ENCODE results near the gene FAM3B.
"Not testable (repeated sequence)": the region's sequence is repeated elsewhere in the genome, so short reads cannot be mapped to it uniquely, and the experiment has no call there.

FAM3B gene

DNA sequence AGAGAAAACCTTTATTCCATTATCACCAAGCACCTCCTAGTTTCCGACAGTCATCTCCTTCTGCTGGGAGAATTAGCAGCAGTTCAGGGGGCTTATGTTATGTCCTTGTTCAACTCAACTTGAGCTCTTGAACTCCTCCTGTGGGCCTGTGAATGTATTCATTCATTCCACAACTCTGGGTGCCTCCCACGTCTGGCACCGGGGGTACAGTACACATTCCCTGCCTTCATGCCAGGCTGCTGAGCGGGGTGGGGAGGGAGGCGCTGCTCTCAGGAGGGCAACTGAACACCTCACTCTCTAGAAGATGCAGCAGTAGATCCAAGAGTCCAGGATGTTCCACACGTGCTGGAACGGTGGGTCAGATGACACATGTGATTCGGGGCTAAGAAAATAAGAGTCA lies 40.9 kb downstream of the FAM3B start:
- DNase-seq = no peak

DNA sequence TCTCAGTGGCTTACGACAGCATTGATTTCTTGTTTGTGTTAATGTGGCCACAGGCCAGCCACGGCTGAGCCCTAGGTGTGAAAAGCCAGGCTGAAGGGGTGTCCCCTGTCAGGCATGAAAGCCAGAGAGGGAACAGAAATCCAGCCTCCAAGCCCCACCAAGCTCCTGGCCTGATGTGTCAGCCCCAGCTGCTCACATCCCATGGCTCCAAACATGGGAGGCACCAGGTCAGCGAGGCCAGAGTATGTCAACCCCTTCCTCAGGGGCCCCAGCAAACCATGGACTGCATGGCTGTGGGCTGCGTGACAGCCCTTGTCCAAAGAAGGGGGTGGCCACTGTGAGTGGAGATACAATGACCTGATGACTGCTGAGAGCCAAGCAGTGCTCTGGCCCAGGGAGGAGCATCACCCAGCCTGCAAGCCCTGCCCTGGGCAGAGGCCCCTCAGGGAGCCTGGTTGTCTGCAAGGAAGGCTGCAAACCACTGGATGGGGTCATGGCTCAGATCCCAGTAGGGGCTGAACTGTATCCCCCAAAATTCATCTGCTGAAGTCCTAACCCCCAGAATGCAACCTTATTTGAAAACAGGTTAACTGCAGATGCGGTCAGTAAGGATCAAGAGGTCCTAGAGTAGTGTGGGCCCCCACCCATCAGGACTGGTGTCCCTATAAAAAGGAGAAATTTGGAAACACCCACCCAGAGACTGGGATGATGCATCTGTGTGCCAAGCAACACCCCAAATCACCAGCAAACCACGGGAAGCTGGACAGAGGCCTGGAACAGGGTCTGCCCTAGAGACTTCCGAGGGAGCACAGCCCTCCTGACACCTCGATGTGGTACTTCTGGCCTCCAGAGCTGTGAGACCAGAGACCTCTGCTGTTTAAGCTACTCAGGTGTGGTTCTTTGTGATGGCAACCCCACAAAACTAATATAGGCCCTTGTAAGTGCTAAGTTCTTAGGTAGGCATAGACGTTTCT lies 41.9 kb downstream of the FAM3B start:
- DNase-seq = no peak

DNA sequence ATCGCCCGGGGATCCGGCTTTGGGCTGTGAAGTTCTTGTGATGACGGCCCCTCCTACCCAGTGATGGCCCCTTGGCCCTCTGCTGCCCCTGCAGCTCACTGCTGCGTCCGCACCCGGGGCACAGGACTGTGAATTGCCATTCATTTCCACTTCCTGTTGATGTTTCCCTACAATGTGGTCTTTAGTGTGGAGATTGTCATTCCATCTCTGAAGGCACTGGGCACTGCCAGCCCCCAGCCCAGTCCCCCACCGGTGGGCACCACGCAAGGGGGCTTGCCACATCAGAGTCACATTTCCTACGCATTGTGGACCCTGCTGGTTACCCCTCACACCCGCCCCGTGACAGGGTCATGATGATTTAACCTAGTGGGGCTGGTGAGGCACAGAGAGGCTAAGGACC lies 42.7 kb downstream of the FAM3B start:
- DNase-seq = no peak

DNA sequence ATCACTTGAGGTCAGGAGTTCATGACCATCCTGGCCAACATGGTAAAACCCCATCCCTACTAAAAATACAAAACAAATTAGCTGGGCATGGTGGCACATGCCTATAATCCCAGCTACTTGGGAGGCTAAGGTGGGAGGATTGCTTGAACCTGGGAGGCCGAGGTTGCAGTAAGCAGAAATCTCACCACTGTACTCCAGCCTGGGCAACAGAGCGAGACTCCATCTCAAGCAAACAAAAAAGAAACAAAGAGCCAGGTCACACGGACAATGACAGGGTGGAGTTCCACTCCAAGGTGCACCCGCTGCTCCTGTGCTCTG lies 43.1 kb downstream of the FAM3B start:
- DNase-seq = not testable (repeated sequence)

DNA sequence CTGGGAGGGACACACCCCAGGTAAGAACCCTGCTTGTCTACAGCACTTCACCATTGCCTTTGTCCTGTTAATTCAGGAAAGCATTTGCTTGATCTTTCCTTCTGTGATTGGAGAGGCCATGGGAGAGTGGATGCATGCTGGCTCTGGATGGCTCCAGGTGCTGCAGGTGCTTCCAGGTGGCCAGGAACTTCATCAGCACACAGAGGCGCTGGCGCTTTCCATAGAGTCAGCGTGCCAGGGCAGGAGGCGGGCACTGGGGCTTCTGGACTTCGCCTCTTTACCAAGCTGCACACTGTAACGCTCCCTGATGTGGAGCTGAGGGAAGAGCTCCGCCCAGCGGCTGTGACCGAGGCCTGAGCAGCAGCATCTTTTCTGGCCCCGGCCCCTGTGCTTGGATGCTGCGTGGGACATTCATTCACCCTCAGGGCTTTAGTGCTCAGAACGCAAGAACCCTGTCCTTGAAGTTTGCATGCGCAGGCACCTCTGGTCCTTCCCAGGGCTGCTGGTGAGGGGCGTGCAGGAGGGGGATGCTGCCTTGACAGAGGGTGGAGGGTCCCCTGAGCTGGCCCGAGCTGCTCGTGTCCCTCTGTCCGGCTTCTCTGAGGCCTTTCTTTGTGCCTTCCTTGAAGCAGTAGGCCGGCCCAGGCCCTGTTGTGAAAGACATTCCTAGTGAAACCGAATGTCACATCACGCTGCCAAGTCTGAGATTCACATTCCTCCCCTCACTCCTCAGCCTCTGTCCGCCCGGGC lies 43.6 kb downstream of the FAM3B start:
- DNase-seq = peak in 1 of 2 experiments; percentile 17

DNA sequence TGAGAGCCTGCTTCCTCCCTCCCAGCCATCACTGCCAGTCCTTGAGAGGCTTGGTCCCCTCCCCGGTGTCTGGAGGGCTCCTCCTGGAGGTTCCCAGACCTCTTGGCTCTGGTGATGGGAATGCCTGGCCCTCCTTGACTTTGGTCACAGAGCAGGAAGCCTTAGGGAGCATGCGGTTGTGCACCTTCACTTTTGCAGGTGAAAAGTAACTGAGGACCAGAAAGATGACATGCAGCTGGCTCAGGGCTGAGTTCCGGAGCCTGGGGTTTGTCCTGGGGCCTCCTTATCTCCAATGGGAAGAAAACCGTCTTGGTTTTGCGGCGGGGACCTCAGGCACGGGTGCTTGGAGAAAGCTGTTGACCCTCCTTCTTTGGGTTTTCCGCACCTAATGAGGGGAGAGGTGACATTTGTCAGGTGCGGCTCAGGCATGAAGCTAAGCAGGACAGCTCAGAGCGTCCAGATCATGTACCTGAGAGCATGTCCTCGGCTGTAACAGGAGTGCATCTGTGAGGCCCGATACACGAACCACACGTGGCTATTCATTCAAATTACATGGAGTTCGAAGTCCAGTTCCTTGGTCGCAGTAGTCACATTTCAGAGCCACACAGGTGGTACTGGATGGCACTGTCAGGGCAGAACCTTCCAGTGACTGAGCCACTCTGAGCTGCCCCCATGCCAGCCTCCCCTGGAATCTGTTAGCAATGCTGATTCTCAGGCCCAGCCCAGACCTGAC lies 44.6 kb downstream of the FAM3B start:
- no peak for DNase-seq

DNA sequence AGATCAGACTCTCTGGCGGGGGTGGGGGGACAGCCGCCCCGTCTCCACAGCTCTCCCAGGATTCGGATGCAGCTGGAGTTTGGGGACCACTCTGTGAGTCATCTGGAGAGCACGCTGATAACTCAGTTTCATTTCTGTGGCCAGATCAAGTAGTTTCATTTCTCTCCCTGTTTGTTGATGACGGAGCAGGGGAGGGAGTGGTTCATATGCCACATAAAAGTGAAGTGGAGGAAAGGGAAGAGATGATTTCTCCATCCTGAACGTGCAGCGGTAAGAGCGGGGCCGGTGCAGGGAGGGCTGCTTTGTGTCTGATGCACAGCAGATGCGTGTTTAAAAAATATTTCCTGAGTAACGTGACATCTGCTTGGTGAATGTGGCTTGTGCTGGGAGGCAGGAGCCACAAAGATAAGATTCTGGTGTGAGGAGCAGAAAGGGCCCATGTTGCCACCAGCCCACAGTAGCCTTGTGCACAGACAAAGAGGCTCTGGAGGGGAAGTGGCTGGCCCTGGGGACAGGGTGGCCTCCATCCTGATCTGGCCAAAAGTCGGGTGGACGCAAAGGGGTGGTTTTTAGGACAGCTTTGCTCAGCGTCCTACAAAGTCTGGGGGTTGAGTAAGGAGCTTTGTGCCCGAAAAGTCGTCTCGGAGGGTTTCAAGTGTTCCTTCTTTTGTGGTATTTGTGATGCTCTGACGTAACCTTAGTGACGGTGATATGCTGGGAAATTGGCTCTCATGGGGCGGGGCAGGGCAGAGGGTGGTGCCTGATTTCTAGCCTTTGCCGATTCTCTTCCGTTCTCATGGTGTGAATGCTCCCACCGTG lies 45.4 kb downstream of the FAM3B start, which contains the start of gene MX2:
TSS of gene MX2 (plus strand) at position 242 of the 819 bp plus-strand sequence. CDS start 14,880 bp downstream, outside the sequence.
- DNase-seq = no peak

DNA sequence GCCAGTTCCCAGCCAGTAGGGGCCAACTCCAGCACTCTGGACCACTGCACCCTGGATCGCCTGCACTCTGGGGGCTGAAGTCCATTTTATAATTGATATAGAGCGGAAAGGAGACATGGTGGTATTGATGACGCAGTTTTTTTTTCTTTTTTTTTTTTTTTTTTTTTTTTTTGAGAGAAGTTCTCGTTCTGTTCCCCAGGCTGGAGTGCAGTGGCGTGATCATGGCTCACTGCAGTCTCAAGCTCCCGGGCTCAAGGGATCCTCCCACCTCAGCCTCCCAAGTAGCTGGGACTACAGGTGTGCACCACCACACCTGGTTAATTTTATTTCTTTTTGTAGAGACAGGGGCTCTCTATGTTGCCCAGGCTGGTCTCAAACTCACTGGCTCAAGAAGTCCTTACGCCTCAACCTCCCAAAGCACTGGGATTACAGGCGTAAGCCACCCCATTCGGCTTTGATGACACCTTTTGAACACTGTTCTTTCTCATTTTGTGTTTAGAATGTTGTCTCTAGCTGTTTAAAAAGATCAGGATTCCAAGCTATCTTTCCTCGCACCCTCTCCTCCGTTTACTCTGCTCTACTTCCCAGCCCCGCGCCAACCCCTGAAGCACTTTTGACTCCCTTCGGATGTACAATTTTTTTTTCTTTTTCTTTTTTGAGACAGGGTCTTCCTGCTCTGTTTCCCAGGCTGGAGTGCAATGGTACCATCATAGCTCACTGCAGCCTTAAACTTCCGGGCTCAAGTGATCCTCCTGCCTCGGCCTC lies 46.2 kb downstream of the FAM3B start:
- DNase-seq = no peak

DNA sequence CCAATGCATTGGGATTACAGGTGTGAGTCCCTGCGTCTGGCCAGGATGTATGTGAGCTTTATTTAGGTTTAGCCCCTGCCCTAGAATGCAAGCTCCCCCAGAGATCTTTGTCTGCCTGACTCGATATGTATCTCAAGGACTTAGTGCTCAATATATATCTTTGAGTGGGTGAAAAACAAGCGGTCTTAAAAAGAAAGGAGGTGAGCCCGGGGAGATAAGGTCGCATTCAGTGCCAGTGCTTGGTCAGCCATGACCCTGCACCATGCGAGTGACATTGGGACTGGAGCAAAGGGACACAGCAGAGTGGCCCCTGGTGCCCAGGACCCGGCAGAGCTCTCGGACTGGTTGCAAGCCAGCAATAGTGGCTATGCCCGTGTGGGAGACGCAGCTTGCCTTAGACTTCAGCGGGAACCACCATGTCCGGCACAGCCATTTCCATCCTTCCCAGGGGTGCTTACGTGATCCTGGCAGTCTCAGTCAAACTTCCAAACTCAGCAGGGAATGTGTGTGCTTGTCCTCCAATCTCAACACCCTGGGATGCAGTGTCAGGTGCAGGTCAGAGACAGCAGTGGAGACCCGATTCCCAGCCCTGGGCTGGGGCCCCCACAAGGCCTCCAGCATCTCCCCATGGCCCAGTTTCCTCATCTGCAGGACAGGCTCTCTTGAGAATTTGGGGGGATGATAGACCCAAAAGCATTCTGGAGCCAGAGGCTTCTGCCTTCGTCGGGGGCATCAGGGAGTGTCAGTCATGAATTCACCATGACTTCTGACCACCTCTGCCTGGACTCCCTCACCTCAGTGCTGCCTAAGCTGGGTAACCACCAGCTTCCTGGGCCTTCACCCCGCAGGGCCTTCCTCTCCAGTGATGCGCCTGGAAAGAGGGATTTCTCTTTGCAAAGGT lies 47.0 kb downstream of the FAM3B start:
- no peak for DNase-seq

DNA sequence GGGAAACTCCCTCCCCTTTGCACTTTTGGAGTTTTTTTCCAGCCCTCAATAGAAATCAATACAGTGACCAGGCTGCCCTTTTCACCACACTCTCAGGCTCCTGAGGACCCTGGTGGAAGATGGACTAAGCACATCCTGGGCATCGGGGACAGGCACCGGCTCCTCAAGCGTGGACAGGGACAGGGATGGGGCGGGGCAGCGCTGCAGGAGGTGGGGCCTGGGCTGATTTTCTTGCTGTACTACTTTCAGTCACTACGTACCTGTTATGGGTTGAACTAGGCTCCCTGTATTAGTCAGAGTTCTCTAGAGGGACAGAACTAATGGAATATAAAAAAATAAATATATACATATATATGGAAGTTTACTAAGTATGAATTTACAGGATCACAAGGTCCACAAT lies 47.7 kb downstream of the FAM3B start:
- no peak for DNase-seq

DNA sequence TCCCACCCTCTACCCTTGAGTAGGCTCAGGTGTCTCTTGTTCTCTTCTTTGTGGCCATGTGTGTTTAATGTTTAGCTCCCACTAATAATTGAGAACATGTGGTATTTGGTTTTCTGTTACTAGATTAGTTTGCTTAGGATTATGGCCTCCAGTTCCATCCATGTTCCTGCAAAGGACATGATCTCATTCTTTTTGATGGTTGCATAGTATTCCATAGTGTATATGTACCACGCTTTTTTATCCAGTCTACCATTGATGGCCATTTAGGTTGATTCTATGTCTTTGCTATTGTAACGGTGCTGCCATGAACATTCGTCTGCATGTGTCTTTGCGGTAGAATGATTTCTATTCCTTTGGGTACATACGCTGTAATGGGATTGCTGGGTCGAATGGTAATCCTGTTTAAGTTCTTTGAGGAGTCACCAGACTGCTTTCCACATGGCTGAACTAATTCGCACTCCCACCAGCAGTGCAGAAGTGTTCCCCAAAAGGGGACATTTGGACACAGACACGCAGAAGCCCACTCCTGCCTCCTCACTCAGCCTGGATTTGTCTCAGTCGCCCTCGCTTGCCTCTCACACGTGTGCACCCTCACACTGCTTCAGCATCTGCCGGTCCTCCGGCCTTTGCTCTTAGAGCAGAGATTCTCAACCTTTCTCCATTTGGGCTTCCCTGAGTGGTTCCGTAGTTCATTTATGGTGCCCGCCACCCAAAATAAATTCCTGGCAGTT lies 48.9 kb downstream of the FAM3B start:
- no peak for DNase-seq

DNA sequence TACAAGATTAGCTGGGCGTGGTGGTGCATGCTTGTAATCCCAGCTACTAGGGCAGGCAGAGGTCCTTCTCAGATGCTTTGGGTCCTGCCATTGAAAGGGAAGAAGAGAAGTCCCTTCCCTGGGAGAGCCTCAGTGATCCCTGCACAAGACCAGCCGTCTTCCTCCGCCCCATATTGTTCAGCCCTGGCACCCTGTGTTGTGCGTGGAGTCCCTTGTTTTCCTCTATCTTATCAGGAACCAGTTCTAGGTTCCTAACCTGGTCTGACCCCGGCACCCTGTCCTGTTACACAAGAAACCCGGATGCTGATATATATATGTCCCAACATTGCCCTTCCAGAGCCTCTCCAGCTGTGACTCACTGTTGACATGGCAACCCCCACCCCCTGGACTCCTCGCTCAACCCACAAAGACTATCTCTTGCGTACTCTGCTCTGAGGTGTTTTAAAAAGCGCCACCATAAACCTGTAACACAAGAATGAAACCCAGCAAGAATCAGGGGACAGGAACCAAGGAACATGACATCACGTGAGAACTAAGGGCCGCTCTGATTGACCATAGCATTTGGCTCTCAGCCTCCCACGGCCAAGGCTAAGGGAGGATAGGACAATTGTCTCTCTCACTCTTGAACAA lies 50.0 kb downstream of the FAM3B start:
- DNase-seq = no peak

DNA sequence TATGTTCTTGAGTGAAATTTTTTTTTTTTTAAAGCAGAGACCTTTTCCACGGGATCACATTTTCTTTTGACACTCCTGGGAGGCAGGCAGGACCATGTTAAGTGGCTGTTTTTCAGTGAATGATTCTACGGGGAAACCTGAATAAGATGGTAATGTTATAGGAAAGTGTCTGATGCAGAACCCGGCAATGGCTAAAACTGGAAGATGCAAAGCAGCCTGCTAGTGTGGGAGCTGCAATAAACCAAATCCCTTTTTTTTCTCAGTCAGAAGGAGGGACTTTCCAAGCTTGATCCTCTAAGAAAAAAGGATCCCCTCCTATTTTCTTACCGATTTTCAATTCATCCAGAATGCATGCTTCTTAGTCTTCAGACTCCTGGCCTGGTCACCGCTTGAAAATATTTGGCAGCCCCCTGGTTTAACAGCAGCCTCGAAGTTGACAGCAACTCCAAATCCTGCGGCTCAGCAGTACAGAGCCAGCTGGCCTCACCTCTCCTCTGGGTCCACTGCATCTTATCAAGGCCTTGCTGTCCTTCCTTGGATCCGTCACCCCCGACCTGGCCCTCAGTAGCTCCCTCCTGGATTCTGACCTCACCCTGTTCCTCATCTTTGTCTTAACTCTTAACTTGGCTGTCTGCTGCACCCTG lies 50.8 kb downstream of the FAM3B start:
- no peak for DNase-seq

DNA sequence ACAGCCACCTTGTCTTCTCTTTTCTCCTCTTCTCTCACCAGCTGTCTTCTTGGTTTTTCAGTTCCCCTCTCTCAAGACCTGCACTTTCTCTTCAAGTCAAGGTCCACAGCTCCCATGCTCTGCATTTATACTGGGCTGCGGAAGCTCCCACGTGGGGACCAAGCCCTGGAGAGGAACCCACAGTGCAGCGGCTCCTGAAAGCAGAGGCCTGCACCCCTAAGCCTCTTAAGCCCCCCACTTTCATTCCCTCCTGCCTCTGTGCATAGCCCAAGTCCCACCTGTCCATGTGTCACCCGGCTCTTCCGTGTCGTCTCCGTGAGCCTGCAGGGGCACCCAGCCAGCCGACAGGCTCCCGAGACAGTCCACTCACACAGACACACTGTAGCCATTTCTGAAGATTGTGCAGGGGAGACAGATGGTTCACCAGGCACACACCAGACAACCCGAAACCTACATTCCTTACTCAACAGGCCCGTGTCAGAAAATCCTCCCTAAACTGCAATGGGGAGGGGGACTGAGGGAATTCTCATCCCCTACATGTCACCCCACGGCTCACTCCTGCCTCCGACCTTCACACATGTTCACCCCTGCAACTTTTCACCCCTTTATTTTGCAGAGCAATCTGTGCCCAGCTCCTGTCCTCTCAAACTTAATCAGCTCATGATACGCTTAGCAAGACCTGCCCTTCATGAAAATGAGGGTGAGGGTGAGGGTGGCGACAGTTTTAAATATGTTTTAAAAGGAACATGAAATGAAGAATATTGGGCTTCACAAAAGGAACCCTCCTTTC lies 51.5 kb downstream of the FAM3B start:
- no peak for DNase-seq

DNA sequence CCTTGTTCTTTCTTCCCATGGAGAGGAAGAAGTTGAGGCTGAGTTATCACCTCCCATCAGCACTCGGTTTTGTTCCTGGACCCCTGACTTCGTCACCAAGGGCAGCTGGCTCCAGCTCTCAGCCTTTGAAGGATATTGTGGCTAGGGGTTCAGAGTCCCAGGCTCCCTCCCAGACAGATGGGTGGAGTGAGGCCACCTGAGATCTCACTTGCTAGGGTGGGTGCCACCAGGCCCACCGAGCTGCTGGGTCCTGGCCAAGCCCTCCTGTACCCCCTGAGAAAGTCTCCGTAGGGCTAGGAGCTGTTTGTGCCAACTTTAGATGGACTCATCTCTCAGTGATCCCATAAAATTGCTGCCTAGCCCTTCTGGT lies 52.1 kb downstream of the FAM3B start:
- no peak for DNase-seq

DNA sequence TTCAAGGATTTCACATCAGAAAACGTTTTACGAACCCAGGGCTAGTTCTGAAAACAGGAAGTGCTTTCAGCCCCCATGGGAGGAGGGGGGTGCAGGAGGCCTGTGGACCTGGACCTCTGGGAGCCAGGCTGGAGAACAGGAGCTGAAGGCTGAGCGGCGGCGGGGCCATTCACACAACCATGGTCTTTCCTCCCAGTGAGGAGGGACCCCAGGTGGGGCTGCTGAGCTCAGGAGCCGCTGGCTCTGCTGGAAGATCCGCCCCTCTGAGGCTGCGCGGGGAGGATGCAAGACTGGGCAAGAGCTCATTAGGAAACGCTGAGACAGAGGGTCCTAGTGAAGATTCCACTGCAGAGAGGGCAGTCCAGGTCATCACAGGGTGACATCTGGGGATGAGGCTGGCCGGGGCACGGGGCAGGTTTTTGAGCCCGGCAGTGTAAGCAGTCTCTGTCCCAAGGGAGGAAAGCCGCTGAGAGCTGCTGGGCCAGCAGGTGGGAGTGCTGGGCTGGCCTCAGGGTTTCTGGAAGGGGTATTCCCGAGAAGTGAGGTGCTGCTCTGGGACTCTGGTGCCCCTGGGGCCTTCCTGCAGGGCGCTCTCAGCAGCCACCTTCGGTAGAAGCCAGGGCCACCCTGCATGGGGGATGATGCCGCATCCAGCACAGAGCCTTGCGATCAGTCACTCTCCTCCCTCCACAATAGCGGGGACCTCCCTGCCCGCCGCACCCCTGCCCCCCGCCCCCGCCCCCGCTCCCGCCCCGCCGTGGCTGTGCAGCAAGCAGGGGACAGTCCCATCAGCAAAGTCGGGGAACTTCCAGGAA lies 52.7 kb downstream of the FAM3B start:
- peak in 1 of 2 experiments; percentile 39 for DNase-seq
